ENCODE results near the gene SP100. TPM values are rescaled to one million over a fixed set of nuclear protein-coding genes. Genes with fewer than 3 reads are reported as not detected.

Gene SP100
- polyA plus RNA-seq, 3 donors, result 26.1 to 31.4 (median 26.7) TPM

Other genes with a start within 250 kb of the SP100 start
- 10 to 100 TPM; 17.4 to 26.7 (median 18.5) TPM for gene SP110, start 196.2 kb upstream of the SP100 start, polyA plus RNA-seq (ENCODE audit: insufficient read length in 3 of 3)
- gene SP140, start 190.5 kb upstream of the SP100 start, polyA plus RNA-seq (ENCODE audit: insufficient read length in 3 of 3), result under 1 TPM; 0.68 to 0.97 (median 0.74) TPM
- gene SP140L, start 89.0 kb upstream of the SP100 start, polyA plus RNA-seq (ENCODE audit: insufficient read length in 3 of 3), result 10 to 100 TPM in 1 of 3 donors, 1 to 10 TPM in 2; 8.1 to 10.4 (median 8.5) TPM

Data from right renal cortex interstitium (tissue), 3 donors.